Activated T-helper 9 cell treated with anti-CD3 and anti-CD28 coated beads, Interleukin-2, amount 50 U/mL, for 16 hours (primary cell): ENCODE data around the gene ST6GALNAC6.
A peak's percentile ranks its signal among the peaks of the same experiment; 100 is the strongest.

Source experiments
- DNase-seq: peaks from one replicate; pipeline ENCODE4 v3.0.0-alpha.2; 2020; ENCODE audit warnings: low read depth

ST6GALNAC6 gene

GRCh38 chr9:127899128-127899943 is at the start of gene ST6GALNAC6:
Gene ST6GALNAC6, minus strand, starts transcription at chr9:127899603. Its CDS starts 1,622 bp downstream, at chr9:127897981.
- peak; percentile 62 for DNase-seq

GRCh38 chr9:127947841-127948710 is 48.7 kb upstream of the ST6GALNAC6 start:
- DNase-seq: no peak

- DNase-seq: no peak
Measured at GRCh38 chr9:127946728-127947127, 47.3 kb upstream of the ST6GALNAC6 start.

GRCh38 chr9:127945942-127946341 is 46.5 kb upstream of the ST6GALNAC6 start:
- no peak for DNase-seq

- DNase-seq: no peak
Measured at GRCh38 chr9:127945338-127945737, 45.9 kb upstream of the ST6GALNAC6 start.

GRCh38 chr9:127944586-127945218 is 45.3 kb upstream of the ST6GALNAC6 start:
- no peak for DNase-seq

- peak; percentile 67 for DNase-seq
Measured at GRCh38 chr9:127943731-127944144, 44.3 kb upstream of the ST6GALNAC6 start.

- no peak for DNase-seq
Measured at GRCh38 chr9:127943011-127943662, 43.7 kb upstream of the ST6GALNAC6 start.

- no peak for DNase-seq
Measured at GRCh38 chr9:127942216-127943010, 43.0 kb upstream of the ST6GALNAC6 start.

GRCh38 chr9:127941961-127942215 is 42.5 kb upstream of the ST6GALNAC6 start:
- DNase-seq: no peak

GRCh38 chr9:127941062-127941960 is 41.9 kb upstream of the ST6GALNAC6 start:
- DNase-seq: no peak

- no peak for DNase-seq
Measured at GRCh38 chr9:127940593-127940992, 41.2 kb upstream of the ST6GALNAC6 start.

GRCh38 chr9:127938298-127938690 is 38.9 kb upstream of the ST6GALNAC6 start:
- no peak for DNase-seq

- DNase-seq: peak; percentile 80
Measured at GRCh38 chr9:127937388-127938297, 38.2 kb upstream of the ST6GALNAC6 start, which contains the start of gene DPM2. Gene DPM2, minus strand, starts transcription at chr9:127937854. Its CDS starts 34 bp downstream, at chr9:127937820.

GRCh38 chr9:127937056-127937387 is 37.6 kb upstream of the ST6GALNAC6 start:
- DNase-seq: no peak

- no peak for DNase-seq
Measured at GRCh38 chr9:127936347-127936852, 37.0 kb upstream of the ST6GALNAC6 start.

GRCh38 chr9:127935765-127936221 is 36.4 kb upstream of the ST6GALNAC6 start:
- no peak for DNase-seq

GRCh38 chr9:127934986-127935385 is 35.6 kb upstream of the ST6GALNAC6 start:
- DNase-seq: no peak

GRCh38 chr9:127934248-127934647 is 34.8 kb upstream of the ST6GALNAC6 start:
- no peak for DNase-seq
